Measurements from ENCODE around the gene DPP6.
"Not testable (repeated sequence)": the region's sequence is repeated elsewhere in the genome, so short reads cannot be mapped to it uniquely, and the experiment has no call there.

The DPP6 gene

DNA sequence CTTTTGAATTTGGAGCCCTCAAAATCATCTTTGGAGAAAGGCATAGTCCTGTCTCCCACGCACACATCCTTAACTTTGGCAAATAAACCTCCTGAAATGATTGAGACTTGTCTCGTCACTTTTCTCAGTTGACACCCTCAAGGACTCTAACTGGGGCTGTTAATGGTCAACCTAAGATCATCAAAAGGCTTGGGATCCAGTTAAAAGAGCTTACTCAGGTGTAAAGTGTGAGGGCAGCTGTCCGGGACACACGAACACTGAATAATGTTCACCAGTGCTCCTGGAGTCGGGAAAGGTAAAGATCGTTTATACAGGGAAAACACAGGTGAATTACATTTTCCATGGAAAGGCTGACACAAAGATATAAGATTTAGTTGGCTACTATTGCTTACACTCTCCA, 866.1 kb downstream of the DPP6 start:
- DNase-seq (ENCODE audit: low spot score): no peak
- FAIRE-seq: no peak

DNA sequence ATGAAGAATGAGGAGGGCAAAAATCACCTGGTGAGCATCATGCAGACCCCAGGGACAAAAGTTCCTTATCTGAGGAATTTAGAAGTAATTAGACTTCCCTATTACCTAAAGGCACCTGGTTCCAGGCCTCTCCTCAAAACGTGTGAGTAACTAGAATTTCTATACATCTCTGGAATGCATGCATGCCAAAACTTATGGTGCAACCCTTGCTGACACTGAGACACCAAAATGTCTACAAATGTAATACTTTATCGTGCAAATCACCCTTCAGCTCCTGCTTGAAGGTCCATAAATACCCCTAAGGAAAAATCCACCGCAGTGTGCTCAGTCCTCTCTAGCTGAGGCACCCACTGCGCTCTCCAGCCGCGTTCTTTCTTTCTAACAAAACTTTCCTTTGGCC, 866.5 kb downstream of the DPP6 start:
- no peak for DNase-seq (ENCODE audit: low spot score)
- no peak for FAIRE-seq

DNA sequence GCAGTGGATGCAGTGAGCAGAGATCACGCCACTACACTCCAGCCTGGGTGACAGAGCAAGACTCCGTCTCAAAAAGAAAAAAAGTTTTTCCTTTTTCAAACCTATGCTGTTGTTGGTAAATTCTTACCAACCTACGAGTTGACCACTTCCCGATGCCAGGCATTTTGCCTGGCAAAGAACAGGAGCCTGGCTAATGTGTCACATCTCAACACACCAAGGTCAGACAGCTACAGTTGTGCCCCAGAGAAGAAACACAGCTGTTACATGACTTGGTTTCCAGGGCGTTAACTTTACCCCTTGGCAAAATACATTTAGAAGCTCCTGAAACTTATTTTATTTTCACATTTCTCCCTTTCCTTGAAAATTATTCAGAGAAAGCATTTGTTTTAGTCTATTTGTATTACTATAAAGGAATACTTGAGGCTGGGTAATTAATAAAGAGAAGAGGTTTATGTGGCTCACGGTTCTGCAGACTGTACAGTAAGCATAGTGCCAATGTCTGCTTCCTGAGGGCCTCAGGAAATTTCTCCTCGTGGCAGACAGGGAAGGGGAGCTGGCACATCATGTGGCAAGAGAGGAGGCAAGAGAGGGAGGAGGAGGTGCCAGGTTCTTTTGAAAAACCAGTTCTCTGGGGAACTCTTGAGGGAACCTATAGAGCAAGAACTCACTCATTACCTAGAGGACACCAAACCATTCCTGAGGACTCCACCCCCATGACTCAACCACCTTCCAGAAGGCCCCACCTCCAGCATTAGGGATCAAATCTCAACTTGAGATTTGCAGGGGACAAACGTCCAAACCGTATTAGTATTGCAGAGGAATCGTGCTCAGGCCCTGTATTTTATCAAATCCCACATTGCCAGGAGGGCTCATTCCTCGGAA, 867.4 kb downstream of the DPP6 start:
- no peak for FAIRE-seq
- DNase-seq (ENCODE audit: low spot score): no peak

DNA sequence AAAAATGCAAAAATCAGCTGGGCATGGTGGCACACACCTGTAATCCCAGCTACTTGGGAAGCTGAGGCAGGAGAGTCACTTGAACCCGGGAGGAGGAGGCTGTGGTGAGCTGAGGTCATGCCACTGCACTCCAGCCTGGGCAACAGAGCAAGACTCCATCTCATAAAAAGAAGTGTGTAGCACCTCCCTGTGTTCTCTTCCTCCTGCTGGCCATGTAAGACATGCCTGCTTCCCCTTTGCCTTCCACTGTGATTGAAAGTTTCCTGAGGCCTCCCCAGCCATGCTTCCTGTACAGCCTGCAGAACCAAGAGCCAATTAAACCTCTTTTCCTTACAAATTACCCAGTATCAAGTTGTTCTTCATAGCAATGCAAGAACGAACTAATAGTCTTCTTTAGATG, 870.3 kb downstream of the DPP6 start:
- DNase-seq (ENCODE audit: low spot score); FAIRE-seq: not testable (repeated sequence)

DNA sequence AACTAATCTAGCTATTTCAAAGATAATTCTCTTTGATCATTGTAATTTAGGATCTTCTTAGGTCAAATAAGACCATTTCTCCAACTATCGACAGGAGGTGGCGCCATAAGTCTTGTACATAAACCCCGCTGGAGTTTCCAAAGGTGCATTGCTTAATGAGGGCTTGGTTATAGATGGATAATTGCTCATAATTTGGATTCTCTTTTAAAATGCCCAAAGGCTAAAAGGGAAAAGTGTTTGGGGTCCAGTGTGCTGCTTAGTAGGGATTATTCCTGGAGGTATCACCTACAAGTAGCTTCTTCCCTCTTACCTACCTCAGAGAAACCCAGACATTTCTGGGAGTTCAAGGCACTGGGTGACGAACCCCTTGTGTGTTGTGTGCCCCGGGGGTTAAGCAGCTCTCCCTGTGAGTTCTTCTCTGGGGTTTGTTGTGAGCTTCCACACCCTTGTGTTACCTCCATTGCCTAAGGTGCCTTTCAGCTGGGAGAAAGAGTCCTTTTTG, 875.5 kb downstream of the DPP6 start:
- no peak for FAIRE-seq
- peak; percentile 10 for DNase-seq (ENCODE audit: low spot score)

DNA sequence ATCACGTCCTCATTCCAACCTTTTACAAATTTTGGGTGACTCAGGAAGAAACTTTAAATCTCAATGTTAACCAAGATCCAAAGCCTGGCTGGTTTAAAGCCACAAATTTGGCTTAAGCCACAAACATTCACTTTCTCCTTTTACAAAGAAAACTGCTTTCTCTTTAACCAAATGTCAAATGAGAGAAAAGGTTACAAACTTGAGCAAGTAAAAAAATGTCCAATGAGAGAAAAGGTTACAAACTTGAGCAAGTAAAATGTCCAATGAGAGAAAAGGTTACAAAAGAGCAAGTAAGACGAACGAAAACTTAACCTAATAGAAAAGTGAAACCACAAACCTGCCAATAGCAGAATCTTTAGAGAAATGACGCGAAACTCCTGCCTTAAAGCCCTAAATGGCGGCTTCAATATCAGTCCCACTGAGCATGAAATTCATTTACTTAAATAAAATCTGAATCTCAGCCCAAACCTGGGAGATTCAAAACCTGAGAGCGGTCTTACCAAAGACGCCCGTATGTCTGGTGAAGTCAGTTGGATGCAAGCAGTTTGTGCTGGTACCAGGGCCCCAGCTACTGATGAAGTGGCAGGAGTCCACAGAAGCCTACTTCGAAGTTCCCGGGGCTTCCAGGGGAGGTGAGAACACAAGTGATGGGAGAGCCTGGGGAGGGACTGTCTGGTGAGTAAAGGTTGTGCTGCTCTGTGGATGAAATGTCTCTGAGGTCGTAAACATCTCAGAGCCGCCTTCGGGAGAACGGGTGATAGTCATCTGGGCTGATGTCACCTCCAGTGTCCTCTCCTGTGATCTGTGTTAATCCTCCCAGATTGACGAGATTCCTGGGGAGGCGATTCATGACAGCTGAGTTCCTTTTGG, 876.2 kb downstream of the DPP6 start:
- DNase-seq (ENCODE audit: low spot score): peak; percentile 10
- FAIRE-seq: no peak

DNA sequence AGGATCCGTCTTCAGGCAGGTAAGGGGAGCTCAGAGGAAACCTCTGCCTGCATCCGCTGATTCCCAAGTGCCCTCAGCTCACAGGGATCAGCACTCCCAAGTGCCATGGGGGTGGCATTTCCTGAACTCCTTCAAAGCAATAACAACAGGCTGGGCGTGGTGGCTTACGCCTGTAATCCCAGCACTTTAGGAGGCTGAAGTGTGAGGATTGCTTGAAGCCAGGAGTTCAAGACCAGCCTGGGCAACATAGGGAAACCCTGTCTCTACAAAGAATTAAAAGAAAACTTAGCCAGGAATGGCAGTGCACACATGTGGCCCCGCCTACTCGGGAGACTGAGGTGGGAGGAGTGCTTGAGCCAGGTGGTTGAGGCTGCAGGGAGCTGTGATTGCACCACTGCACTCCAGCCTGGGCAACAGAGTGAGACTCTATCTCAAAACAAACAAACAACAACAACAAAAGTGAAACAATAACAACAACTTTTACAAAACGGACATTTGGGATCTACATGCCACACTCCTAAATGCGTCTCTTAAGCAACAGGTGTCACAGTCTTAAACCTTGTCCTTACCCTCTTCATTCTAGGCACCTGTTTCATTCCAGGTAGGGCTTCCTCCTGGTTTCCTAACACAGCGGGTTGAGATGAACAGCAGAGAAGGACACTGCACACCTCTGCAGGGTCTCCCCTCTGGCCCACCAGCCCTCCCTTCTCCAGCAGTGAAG, 877.0 kb downstream of the DPP6 start:
- no peak for FAIRE-seq
- peak; percentile 2 for DNase-seq (ENCODE audit: low spot score)

DNA sequence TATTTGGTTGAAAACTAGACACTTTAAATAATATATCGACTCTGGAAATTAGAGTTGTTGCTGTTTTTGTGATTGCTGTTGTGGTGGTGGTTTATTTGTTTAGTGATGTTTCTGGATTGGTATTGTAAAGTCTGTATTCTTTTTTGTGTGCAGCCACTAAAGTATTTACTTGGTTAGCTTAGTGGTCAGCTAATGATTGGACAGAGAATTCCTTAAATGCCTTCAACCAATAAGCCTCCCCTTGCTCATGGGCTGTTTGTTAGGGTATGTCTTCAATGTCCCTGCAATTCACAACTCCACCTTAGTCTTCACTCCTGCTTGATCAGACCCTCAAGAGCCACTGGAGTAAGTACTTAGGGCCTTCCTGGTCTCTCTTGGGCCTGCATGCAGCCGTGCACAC, 879.7 kb downstream of the DPP6 start:
- DNase-seq (ENCODE audit: low spot score): no peak
- no peak for FAIRE-seq

DNA sequence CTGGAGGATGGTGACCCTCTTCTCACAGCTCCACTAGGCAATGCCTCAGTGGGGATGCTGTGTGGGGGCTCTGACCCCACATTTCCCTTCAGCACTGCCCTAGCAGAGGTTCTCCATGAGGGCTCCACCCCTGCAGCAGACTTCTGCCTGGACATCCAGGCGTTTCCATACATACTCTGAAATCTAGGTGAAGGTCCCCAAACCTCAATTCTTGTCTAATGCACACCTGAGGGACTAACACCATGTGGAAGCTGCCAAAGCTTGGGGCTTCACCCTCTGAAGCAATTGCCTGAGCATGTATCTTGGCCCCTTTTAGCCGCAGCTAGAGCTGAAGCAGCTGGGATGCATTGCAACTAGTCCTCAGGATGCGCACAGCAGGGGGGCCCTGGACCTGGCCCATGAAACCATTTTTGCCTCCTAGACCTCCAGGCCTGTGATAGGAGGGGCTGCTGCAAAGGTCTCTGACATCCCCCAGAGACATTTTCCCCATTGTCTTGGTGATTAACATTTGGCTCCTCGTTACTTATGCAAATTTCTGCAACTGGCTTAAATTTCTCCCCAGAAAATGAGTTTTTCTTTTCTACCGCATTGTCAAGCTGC, 882.3 kb downstream of the DPP6 start:
- not testable (repeated sequence) for FAIRE-seq; DNase-seq (ENCODE audit: low spot score)

DNA sequence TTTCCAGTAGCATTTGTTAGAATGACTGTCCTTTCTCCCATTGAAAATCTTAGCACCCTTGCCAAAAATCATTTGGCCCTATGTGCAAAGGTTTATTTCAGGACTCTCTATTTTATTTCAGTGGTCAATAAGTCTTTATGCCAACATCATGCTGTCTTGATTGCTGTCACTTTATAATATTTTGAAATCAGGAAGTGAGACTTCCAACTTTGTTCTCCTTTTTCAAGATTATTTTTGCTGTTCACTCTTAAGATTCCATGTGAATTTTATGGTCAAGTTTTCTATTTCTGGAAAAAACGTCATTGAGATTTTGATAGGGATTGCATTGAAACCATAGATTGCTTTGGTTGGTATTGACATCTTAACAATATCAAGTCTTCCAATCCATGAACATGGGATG, 885.6 kb downstream of the DPP6 start:
- DNase-seq (ENCODE audit: low spot score) (no peak), FAIRE-seq (no peak)

DNA sequence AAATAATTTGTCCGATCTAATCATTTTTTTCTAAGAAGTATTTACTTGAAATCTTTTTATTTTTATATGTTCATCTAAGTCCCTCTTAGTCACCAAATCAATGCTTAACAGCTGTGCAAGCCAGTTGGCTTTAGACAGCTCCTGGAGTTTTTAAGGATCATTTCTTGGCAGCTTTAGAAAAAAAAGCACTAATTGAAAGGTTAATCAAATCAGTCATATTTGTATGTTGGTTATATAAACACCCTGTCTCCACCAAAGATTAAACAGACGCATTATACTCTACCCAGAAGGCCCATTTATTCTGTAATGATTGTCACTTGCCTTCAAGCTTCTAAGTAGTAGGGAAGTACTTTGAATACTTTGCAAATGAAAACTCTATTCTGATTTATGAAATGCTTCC, 890.5 kb downstream of the DPP6 start:
- DNase-seq (ENCODE audit: low spot score) (no peak), FAIRE-seq (no peak)
